SH-SY5Y (cell line): ENCODE results near the gene ZBTB17.

Experiments
- GATA2 ChIP-seq: IDR thresholded peaks from 2 replicates; pipeline ENCODE4 v1.6.1; 2011; ENCODE audit warnings: mild to moderate bottlenecking, low read depth, low read length
- GATA3 ChIP-seq: IDR thresholded peaks from 2 replicates; pipeline ENCODE4 v1.6.1; 2011; ENCODE audit warnings: low read depth, mild to moderate bottlenecking, low read length, moderate library complexity

DNA sequence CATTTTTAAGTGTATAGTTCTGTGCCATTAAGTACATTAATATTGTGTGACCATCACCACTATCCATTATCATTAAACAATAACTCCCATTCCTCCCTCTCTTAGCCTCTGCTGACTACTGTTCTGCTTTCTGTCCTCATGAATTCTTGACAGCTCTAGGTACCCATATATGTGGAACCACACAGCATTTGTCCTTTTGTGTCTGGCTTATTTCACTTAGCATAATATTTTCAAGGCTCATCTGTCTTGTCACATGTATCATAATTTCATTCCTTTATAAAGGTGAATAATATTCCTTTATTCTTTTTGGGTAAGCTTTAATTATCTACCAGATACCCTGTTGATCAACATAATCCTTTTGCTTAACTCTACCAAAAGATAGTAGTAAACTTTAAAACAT lies 80.7 kb downstream of the ZBTB17 start:
- TF ChIP-seq GATA2 (no peak), GATA3 (no peak)
